Measurements from ENCODE around the gene SPINK5.

- TF ChIP-seq POLR2A (IDR thresholded peaks at IDR 0.05; ENCODE audit: low read depth, low read length) (no peak), TAF1 (IDR thresholded peaks at IDR 0.05; ENCODE audit: borderline replicate concordance, low read depth, low read length) (no peak)
Measured at GRCh38 chr5:148156609-148157008, 92.8 kb downstream of the SPINK5 start.

Data from GM12892 (cell line).